HG03558 (cell line): ENCODE measurements around the gene USP21.

Experiments used
- ATAC-seq: cut with Tn5 transposase; IDR thresholded peaks from one replicate; pipeline ENCODE4 v1.9.1; 2021; ENCODE audit warnings: moderate number of reproducible peaks; ENCODE audit not compliant: unreplicated experiment; ENCODE audit errors: extremely low read depth

Gene USP21

GRCh38 chr1:161166669-161167548, 7.6 kb downstream of the USP21 start:
- ATAC-seq = no peak

- ATAC-seq = no peak
These were observed 9.6 kb downstream of the USP21 start for GRCh38 chr1:161168906-161169305.

GRCh38 chr1:161171191-161171590, 11.9 kb downstream of the USP21 start:
- ATAC-seq = no peak

- ATAC-seq = no peak
These were observed 12.4 kb downstream of the USP21 start for GRCh38 chr1:161171696-161172095.

- ATAC-seq = no peak
These were observed 13.0 kb downstream of the USP21 start for GRCh38 chr1:161172349-161172748.

- ATAC-seq = no peak
These were observed 13.6 kb downstream of the USP21 start for GRCh38 chr1:161172776-161173376.

GRCh38 chr1:161173711-161174110, 14.4 kb downstream of the USP21 start:
- ATAC-seq = no peak

- ATAC-seq = no peak
These were observed 15.6 kb downstream of the USP21 start for GRCh38 chr1:161174911-161175310.

- no peak for ATAC-seq
These were observed 16.6 kb downstream of the USP21 start for GRCh38 chr1:161175771-161176453.

- no peak for ATAC-seq
These were observed 17.3 kb downstream of the USP21 start for GRCh38 chr1:161176468-161177111.

GRCh38 chr1:161177112-161177935, 18.0 kb downstream of the USP21 start, which contains the start of gene B4GALT3:
Gene B4GALT3 (minus strand): TSS chr1:161177507. CDS start chr1:161176060, 1,447 bp downstream.
- ATAC-seq = no peak

GRCh38 chr1:161177936-161178244, 18.6 kb downstream of the USP21 start:
- ATAC-seq = no peak

- ATAC-seq = no peak
These were observed 20.4 kb downstream of the USP21 start for GRCh38 chr1:161179698-161180097.

GRCh38 chr1:161180639-161181038, 21.3 kb downstream of the USP21 start:
- ATAC-seq = no peak

GRCh38 chr1:161182214-161182613, 22.9 kb downstream of the USP21 start:
- peak; percentile 36 for ATAC-seq

- ATAC-seq = peak; percentile 36
These were observed 26.0 kb downstream of the USP21 start for GRCh38 chr1:161185282-161185682.

GRCh38 chr1:161185732-161186311, 26.5 kb downstream of the USP21 start:
- peak; percentile 8 for ATAC-seq

- ATAC-seq = no peak
These were observed 28.0 kb downstream of the USP21 start for GRCh38 chr1:161187311-161187710.

GRCh38 chr1:161188381-161188780, 29.1 kb downstream of the USP21 start:
- no peak for ATAC-seq
